CD4-positive, alpha-beta T cell treated with Interleukin-21 for 1 hour (primary cell): Measurements from ENCODE around the gene CLTA.
A peak's percentile ranks its signal among the peaks of the same experiment; 100 is the strongest.

Source experiments
- DNase-seq: peaks from one replicate; pipeline ENCODE4 v3.0.0-alpha.2; 2020

Gene CLTA

GRCh38 chr9:36247356-36247755 is 56.6 kb downstream of the CLTA start:
- DNase-seq, result no peak

- DNase-seq, result peak; percentile 61
These were observed 57.3 kb downstream of the CLTA start for GRCh38 chr9:36248061-36248460.

GRCh38 chr9:36249189-36249588 is 58.5 kb downstream of the CLTA start:
- no peak for DNase-seq

GRCh38 chr9:36250079-36250478 is 59.4 kb downstream of the CLTA start:
- DNase-seq, result no peak

GRCh38 chr9:36251428-36251827 is 60.7 kb downstream of the CLTA start:
- no peak for DNase-seq

GRCh38 chr9:36258208-36258995 is 67.7 kb downstream of the CLTA start, which contains the start of gene GNE:
Gene GNE (minus strand): TSS chr9:36258448. CDS start chr9:36249355, 9,093 bp downstream.
- peak; percentile 97 for DNase-seq

- DNase-seq, result no peak
These were observed 68.3 kb downstream of the CLTA start for GRCh38 chr9:36258996-36259533.
